Measurements from ENCODE around the gene ZRSR2. TPM values are rescaled to one million over a fixed set of nuclear protein-coding genes. Genes with fewer than 3 reads are reported as not detected.
"Not testable (repeated sequence)": the region's sequence is repeated elsewhere in the genome, so short reads cannot be mapped to it uniquely, and the experiment has no call there.

The ZRSR2 gene
- total RNA-seq, 5 donors from 2014 or later (not counting 1 experiment from before 2014, with no cell fraction given), result 18.5 to 35.4 (median 21.6) TPM

GRCh38 chrX:15758140-15758539 lies 32.1 kb upstream of the ZRSR2 start:
- DNase-seq (peak in 28 of 35 experiments; percentile 1 to 68 (median 22)), ATAC-seq (replicated peaks in 1 of 4) (peak; percentile 74 to 89 (median 84))
- POLR2A ChIA-PET, result interaction anchor here in 1 of 2 donors (1.0 kb wide), 2 partner anchors 20 to 33 kb away, joined by 6 to 16 read pairs; partner anchors contain the start of gene CA5B
- H3K4me1 ChIP-seq (ENCODE audit: control insufficient read depth in 1 of 2, extremely low read depth in 1 of 2, insufficient read depth in 2 of 2, low read length in 2 of 2), result peaks cover 20 to 55% of the 10 kb centered on the region in 2 experiments
- no peaks in the 10 kb centered on the region for H3K27me3 ChIP-seq (replicated peaks in 1 of 2; ENCODE audit: control insufficient read depth in 2 of 2, extremely low read depth in 1 of 2, insufficient read depth in 2 of 2, low read length in 1 of 2)
- Mint-ChIP-seq H3K4me3 (peak overlapping the region in 2 of 3 donors; percentile 9 to 42), H3K9me3 (no peaks in the 10 kb centered on the region), H3K36me3 (peaks cover 16% of the 10 kb centered on the region), H3K4me1 (peaks cover 63 to 68% (median 63%) of the 10 kb centered on the region in 3 donors), H3K27ac (peak overlapping the region; percentile 89 to 96), H3K27me3 (no peaks in the 10 kb centered on the region)
- H3K36me3 ChIP-seq (ENCODE audit: control insufficient read depth in 2 of 2, extremely low read depth in 1 of 2, insufficient read depth in 1 of 2, low read length in 1 of 2), result peaks cover 0 to 2% of the 10 kb centered on the region in 2 donors
- CTCF ChIA-PET, result interaction anchor here (0.5 to 1.8 kb wide), 15 partner anchors 8 to 1120 kb away, joined by 3 to 19 read pairs (median 3); partner anchors contain the start of genes CA5B (in 1 of the 2) and ZRSR2 (in 1 of the 2)
- peak overlapping the region; percentile 67 for H3K27ac ChIP-seq (ENCODE audit: low read length)
- no CpG with 5 or more reads among the region's 4 CpGs for WGBS (ENCODE audit: insufficient coverage)
- H3K4me3 ChIP-seq (ENCODE audit: control insufficient read depth in 1 of 2, extremely low read depth in 1 of 2, low read length in 1 of 2), result no peak overlapping the region
- H3K9me3 ChIP-seq, result no peaks in the 10 kb centered on the region

- not testable (repeated sequence) for H3K27me3 ChIP-seq (replicated peaks in 1 of 2; ENCODE audit: control insufficient read depth in 2 of 2, extremely low read depth in 1 of 2, insufficient read depth in 2 of 2, low read length in 1 of 2); ATAC-seq (replicated peaks in 1 of 4); H3K36me3 ChIP-seq (ENCODE audit: control insufficient read depth in 2 of 2, extremely low read depth in 1 of 2, insufficient read depth in 1 of 2, low read length in 1 of 2); H3K9me3 Mint-ChIP-seq; DNase-seq; H3K4me3 Mint-ChIP-seq; H3K9me3 ChIP-seq; H3K4me3 ChIP-seq (ENCODE audit: control insufficient read depth in 1 of 2, extremely low read depth in 1 of 2, low read length in 1 of 2); H3K27me3 Mint-ChIP-seq
- H3K4me1 ChIP-seq (ENCODE audit: control insufficient read depth in 1 of 2, extremely low read depth in 1 of 2, insufficient read depth in 2 of 2, low read length in 2 of 2), result peaks cover 13 to 43% of the 10 kb centered on the region in 2 experiments
- peak overlapping the region; percentile 74 to 92 for H3K27ac Mint-ChIP-seq
- peak overlapping the region; percentile 67 for H3K27ac ChIP-seq (ENCODE audit: low read length)
- ChIA-PET CTCF (interaction anchor here in 1 of 2 donors (0.6 to 1.1 kb wide), 2 partner anchors 30 to 89 kb away, joined by 3 to 8 read pairs; partner anchors contain the start of gene ZRSR2), POLR2A (interaction anchor here in 1 of 2 donors (0.7 to 1.2 kb wide), 2 partner anchors 10 to 919 kb away, joined by 3 to 13 read pairs; no protein-coding TSS in a partner anchor)
- WGBS (ENCODE audit: insufficient coverage), result no CpG with 5 or more reads among the region's 6 CpGs
- H3K4me1 Mint-ChIP-seq, result peaks cover 49 to 56% (median 50%) of the 10 kb centered on the region in 3 donors
- H3K36me3 Mint-ChIP-seq, result peaks cover 10% of the 10 kb centered on the region
These were observed 30.4 kb upstream of the ZRSR2 start for GRCh38 chrX:15759886-15760285.

DNA sequence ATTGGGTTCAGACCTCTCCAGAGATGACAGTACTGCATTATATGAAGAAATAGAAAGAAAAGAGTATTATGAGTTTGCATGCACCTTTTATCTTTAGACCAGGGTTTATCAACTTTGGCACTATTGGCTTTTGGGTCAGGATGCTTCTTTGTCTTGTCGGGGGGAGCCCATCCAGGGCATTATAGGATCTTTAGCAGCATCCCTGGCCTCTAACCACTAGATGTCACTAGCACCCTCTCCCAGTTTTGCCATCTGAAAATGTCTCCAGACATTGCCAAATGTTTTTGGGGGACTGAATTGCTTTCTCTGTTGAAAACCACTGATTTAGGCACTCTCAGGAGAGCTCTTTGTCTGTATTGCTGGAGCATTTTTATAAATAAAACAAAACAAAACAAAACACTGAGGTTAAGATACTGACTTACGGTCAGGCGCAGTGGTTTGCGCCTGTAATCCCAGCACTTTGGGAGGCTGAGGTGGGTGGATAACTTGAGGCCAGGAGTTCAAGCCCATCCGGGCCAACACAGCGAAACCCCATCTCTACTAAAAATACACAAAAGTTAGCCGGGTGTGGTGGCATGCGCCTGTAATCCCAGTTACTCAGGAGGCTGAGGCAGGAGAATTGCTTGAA lies 28.6 kb upstream of the ZRSR2 start:
- H3K36me3 Mint-ChIP-seq, result peaks cover 6% of the 10 kb centered on the region
- no peaks in the 10 kb centered on the region for H3K9me3 ChIP-seq
- ChIA-PET POLR2A (no interaction called here), CTCF (interaction anchor here (0.6 to 1.0 kb wide), 3 partner anchors 19 to 575 kb away, joined by 3 to 5 read pairs (median 3); partner anchors contain the start of gene CA5B (in 1 of the 2))
- no CpG with 5 or more reads among the region's 8 CpGs for WGBS (ENCODE audit: insufficient coverage)
- H3K4me3 ChIP-seq (ENCODE audit: control insufficient read depth in 1 of 2, extremely low read depth in 1 of 2, low read length in 1 of 2), result no peak overlapping the region
- H3K4me3 Mint-ChIP-seq, result no peak overlapping the region
- peaks cover 36 to 46% (median 43%) of the 10 kb centered on the region in 3 donors for H3K4me1 Mint-ChIP-seq
- H3K27ac ChIP-seq (ENCODE audit: low read length), result peak overlapping the region; percentile 34
- peaks cover 3 to 8% of the 10 kb centered on the region in 2 donors for H3K36me3 ChIP-seq (ENCODE audit: control insufficient read depth in 2 of 2, extremely low read depth in 1 of 2, insufficient read depth in 1 of 2, low read length in 1 of 2)
- no peaks in the 10 kb centered on the region for H3K27me3 Mint-ChIP-seq
- no peaks in the 10 kb centered on the region for H3K9me3 Mint-ChIP-seq
- ATAC-seq (replicated peaks in 1 of 4) (peak in 3 of 4 experiments; percentile 54 to 59 (median 57)), DNase-seq (peak in 18 of 35 experiments; percentile 6 to 61 (median 22))
- peak overlapping the region; percentile 71 to 79 for H3K27ac Mint-ChIP-seq
- H3K27me3 ChIP-seq (replicated peaks in 1 of 2; ENCODE audit: control insufficient read depth in 2 of 2, extremely low read depth in 1 of 2, insufficient read depth in 2 of 2, low read length in 1 of 2), result no peaks in the 10 kb centered on the region
- peaks cover 9 to 35% of the 10 kb centered on the region in 2 experiments for H3K4me1 ChIP-seq (ENCODE audit: control insufficient read depth in 1 of 2, extremely low read depth in 1 of 2, insufficient read depth in 2 of 2, low read length in 2 of 2)

DNA sequence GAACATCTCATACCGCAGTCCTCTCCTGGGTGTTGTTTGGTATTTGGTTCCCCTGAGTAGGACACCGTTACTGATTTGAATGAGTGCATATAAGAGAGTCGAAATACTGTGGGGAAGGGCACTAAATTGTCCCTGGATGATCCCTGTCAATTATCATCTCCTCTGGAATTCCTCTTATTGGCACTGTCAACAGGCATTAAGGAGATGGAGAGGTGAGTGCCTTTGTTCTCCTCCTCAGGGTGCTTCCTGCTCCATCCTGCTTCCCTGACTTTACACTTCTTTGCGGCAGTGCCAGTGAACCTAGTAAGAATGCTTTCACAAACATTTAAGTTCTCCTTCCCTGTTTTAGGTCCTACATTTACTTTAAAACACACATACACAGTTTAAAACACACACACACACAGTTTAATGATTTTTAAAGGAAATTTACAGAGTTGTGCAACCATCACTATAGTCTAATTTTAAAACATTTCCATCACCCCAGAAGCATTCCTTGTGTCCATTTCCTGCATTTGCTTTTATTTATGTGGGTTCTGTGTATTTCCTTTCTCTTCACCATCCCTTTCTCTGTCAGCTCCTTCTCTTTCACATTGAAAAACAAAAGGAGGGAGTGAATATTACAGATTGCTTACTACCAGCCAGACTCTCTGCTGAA lies 20.9 kb upstream of the ZRSR2 start:
- no peak overlapping the region for H3K4me3 ChIP-seq (ENCODE audit: control insufficient read depth in 1 of 2, extremely low read depth in 1 of 2, low read length in 1 of 2)
- Mint-ChIP-seq H3K4me1 (peaks cover 5 to 21% (median 17%) of the 10 kb centered on the region in 3 donors), H3K27me3 (no peaks in the 10 kb centered on the region), H3K4me3 (no peak overlapping the region), H3K36me3 (peaks cover 27% of the 10 kb centered on the region), H3K27ac (peak overlapping the region; percentile 44 to 57), H3K9me3 (no peaks in the 10 kb centered on the region)
- ChIA-PET CTCF (interaction anchor here in 1 of 2 donors (1.0 kb wide), 1 partner anchor 11 kb away, joined by 3 read pairs; no protein-coding TSS in a partner anchor), POLR2A (no interaction called here)
- no CpG with 5 or more reads among the region's 4 CpGs for WGBS (ENCODE audit: insufficient coverage)
- ATAC-seq (replicated peaks in 1 of 4) (no peak), DNase-seq (no peak)
- H3K36me3 ChIP-seq (ENCODE audit: control insufficient read depth in 2 of 2, extremely low read depth in 1 of 2, insufficient read depth in 1 of 2, low read length in 1 of 2), result peaks cover 0 to 23% of the 10 kb centered on the region in 2 donors
- no peaks in the 10 kb centered on the region for H3K27me3 ChIP-seq (replicated peaks in 1 of 2; ENCODE audit: control insufficient read depth in 2 of 2, extremely low read depth in 1 of 2, insufficient read depth in 2 of 2, low read length in 1 of 2)
- H3K9me3 ChIP-seq, result no peaks in the 10 kb centered on the region
- H3K27ac ChIP-seq (ENCODE audit: low read length), result no peak overlapping the region
- no peaks in the 10 kb centered on the region for H3K4me1 ChIP-seq (ENCODE audit: control insufficient read depth in 1 of 2, extremely low read depth in 1 of 2, insufficient read depth in 2 of 2, low read length in 2 of 2)

- Histone ChIP-seq H3K27me3 (replicated peaks in 1 of 2; ENCODE audit: control insufficient read depth in 2 of 2, extremely low read depth in 1 of 2, insufficient read depth in 2 of 2, low read length in 1 of 2) (no peaks in the 10 kb centered on the region), H3K27ac (ENCODE audit: low read length) (peak overlapping the region; percentile 88), H3K4me1 (ENCODE audit: control insufficient read depth in 1 of 2, extremely low read depth in 1 of 2, insufficient read depth in 2 of 2, low read length in 2 of 2) (peaks cover 0 to 8% of the 10 kb centered on the region in 2 experiments), H3K9me3 (no peaks in the 10 kb centered on the region), H3K36me3 (ENCODE audit: control insufficient read depth in 2 of 2, extremely low read depth in 1 of 2, insufficient read depth in 1 of 2, low read length in 1 of 2) (peaks cover 5 to 28% of the 10 kb centered on the region in 2 donors), H3K4me3 (ENCODE audit: control insufficient read depth in 1 of 2, extremely low read depth in 1 of 2, low read length in 1 of 2) (peak overlapping the region in 1 of 2 donors; percentile 40)
- H3K27ac Mint-ChIP-seq, result peak overlapping the region; percentile 93 to 98
- no peaks in the 10 kb centered on the region for H3K9me3 Mint-ChIP-seq
- H3K4me1 Mint-ChIP-seq, result peaks cover 7 to 14% (median 11%) of the 10 kb centered on the region in 3 donors
- DNase-seq (peak in 1 of 35 experiments; percentile 45), ATAC-seq (replicated peaks in 1 of 4) (peak in 1 of 4 experiments; percentile 67)
- peak overlapping the region; percentile 74 to 81 (median 75) for H3K4me3 Mint-ChIP-seq
- no peaks in the 10 kb centered on the region for H3K27me3 Mint-ChIP-seq
- peaks cover 23% of the 10 kb centered on the region for H3K36me3 Mint-ChIP-seq
- WGBS (ENCODE audit: insufficient coverage), result 0% methylated on average over 2 of the region's 13 CpGs
- POLR2A ChIA-PET, result no interaction called here
- CTCF ChIA-PET, result interaction anchor here (0.6 to 2.0 kb wide), 2 partner anchors 9 to 31 kb away, joined by 3 to 4 read pairs; partner anchors contain the start of gene ZRSR2 (in 1 of the 2)
These were observed 8.2 kb upstream of the ZRSR2 start for GRCh38 chrX:15781961-15782699.
